HepG2 (cell line): Measurements from ENCODE around the gene SEC14L1. TPM values are rescaled to one million over a fixed set of nuclear protein-coding genes. Genes with fewer than 3 reads are reported as not detected.

Experiments used
- ATAC-seq: fragments of 200-7000 bp; cut with Tn5 transposase; 3 replicates; pipeline ENCODE4 v1.9.1; 2020; ENCODE audit warnings: mild to moderate bottlenecking, moderate library complexity
- BruUV-seq: library from RNA; stranded (reverse); fragments of 400-500 nt; replicated peaks from 2 replicates; lab custom pipeline; 2021; lab: Mats Ljungman, UMichigan
- CTCF ChIA-PET: fragments of 300-600 bp; formaldehyde crosslinking; extraction: SDS; loops from one replicate; lab custom pipeline; 2021; ENCODE audit warnings: low total read pairs, inconsistent platforms, low intra/inter-chr PET ratio; lab: Yijun Ruan, JAX
- POLR2A ChIA-PET: fragments of 350-600 bp; sonication (Branson Sonifier 250); formaldehyde crosslinking; loops from one replicate; lab custom pipeline; 2020; ENCODE audit warnings: antibody characterized with exemption, inconsistent platforms; lab: Yijun Ruan, JAX
- DNase-seq: peaks from one replicate; pipeline ENCODE4 v3.0.0-alpha.2; 2015; ENCODE audit warnings: low spot score
- FAIRE-seq: peaks from 3 replicates; lab custom pipeline; 2011; peaks lifted over from hg19 to GRCh38; lab: Jason Lieb, UNC
- H2AFZ ChIP-seq: one replicate; pipeline ENCODE4 v1.6.1; 2011; ENCODE audit warnings: low read length, inconsistent platforms
- H3K27ac ChIP-seq: fragments of 300-600 bp; 3 replicates; pipeline ENCODE4 v1.8.0; 2011; ENCODE audit warnings: mixed run types, mild to moderate bottlenecking, mixed read lengths, low read length, inconsistent platforms; ENCODE audit not compliant: insufficient read depth; ENCODE audit errors: extremely low read length
- H3K27me3 ChIP-seq, 2 experiments: fragments of 200-600 bp in 1 of 2; 2 replicates in 1 of 2; 3 replicates in 1 of 2; pipeline versions ENCODE4 v1.6.0 to v1.8.0; 2011; ENCODE audit warnings: low read length in 2 of 2, mild to moderate bottlenecking in 2 of 2, moderate library complexity in 2 of 2, inconsistent platforms in 1 of 2; ENCODE audit not compliant: insufficient read depth in 2 of 2, control insufficient read depth in 1 of 2
- H3K36me3 ChIP-seq, 2 experiments: fragments of 200-600 bp in 1 of 2; replicated peaks in 1 of 2; 2 replicates in 1 of 2; 3 replicates in 1 of 2; pipeline versions ENCODE4 v1.5.1 to v1.8.0; 2011; ENCODE audit warnings: low read length in 2 of 2, inconsistent platforms in 1 of 2; ENCODE audit not compliant: insufficient read depth in 2 of 2, control insufficient read depth in 1 of 2
- H3K4me1 ChIP-seq: 2 replicates; pipeline ENCODE4 v1.5.1; 2012; ENCODE audit warnings: low read length, inconsistent platforms; ENCODE audit not compliant: insufficient read depth
- H3K4me2 ChIP-seq: 2 replicates; pipeline ENCODE4 v1.6.0; 2011; ENCODE audit warnings: low read depth, low read length, inconsistent platforms
- H3K4me3 ChIP-seq, 3 experiments: fragments of 200-600 bp in 1 of 3; sonication (generic), shearing (Covaris generic) in 1 of 3; replicated peaks in 1 of 3; 2 replicates each; pipeline ENCODE4 v1.5.1; 2011 to 2016; ENCODE audit warnings: low read length in 3 of 3, inconsistent platforms in 2 of 3, low read depth in 2 of 3, mild to moderate bottlenecking in 2 of 3, control low read depth in 1 of 3, mixed read lengths in 1 of 3; ENCODE audit not compliant: insufficient read depth in 1 of 3
- H3K79me2 ChIP-seq: one replicate; pipeline ENCODE4 v1.6.1; 2011; ENCODE audit warnings: low read length, inconsistent platforms; ENCODE audit not compliant: insufficient read depth
- H3K9ac ChIP-seq: 2 replicates; pipeline ENCODE4 v1.6.0; 2011; ENCODE audit warnings: mild to moderate bottlenecking, low read depth, low read length, inconsistent platforms; ENCODE audit not compliant: insufficient read depth
- H3K9me3 ChIP-seq: 2 replicates; pipeline ENCODE4 v1.5.1; 2012; ENCODE audit warnings: mild to moderate bottlenecking, low read length
- H4K20me1 ChIP-seq: 2 replicates; pipeline ENCODE4 v1.6.0; 2011; ENCODE audit warnings: inconsistent platforms, mild to moderate bottlenecking, low read length, moderate library complexity; ENCODE audit not compliant: insufficient read depth
- AGO1 ChIP-seq: fragments of 200-400 bp; formaldehyde crosslinking; IDR thresholded peaks from 2 replicates; pipeline ENCODE4 v1.6.1; 2017; ENCODE audit warnings: mild to moderate bottlenecking, low read depth, low read length, moderate library complexity; ENCODE audit not compliant: poor library complexity, severe bottlenecking
- ELF3 ChIP-seq: IDR thresholded peaks from 2 replicates; pipeline ENCODE4 v1.6.1; 2016; ENCODE audit warnings: missing genetic modification reagents, missing compliant biosample characterization
- ISX ChIP-seq: sonication (generic); formaldehyde crosslinking; conservative IDR thresholded peaks from 2 replicates; pipeline ENCODE4 v1.5.0; 2020; ENCODE audit warnings: missing genetic modification reagents
- KLF15 ChIP-seq: sonication (generic); formaldehyde crosslinking; IDR thresholded peaks from 2 replicates; pipeline ENCODE4 v1.8.1; 2023; ENCODE audit warnings: borderline replicate concordance, mild to moderate bottlenecking, inconsistent platforms, missing genetic modification reagents, mixed read lengths
- NFYB ChIP-seq: sonication (generic); formaldehyde crosslinking; IDR thresholded peaks from 2 replicates; pipeline ENCODE4 v1.4.0; 2020; ENCODE audit warnings: missing genetic modification reagents
- PITX1 ChIP-seq: sonication (generic); formaldehyde crosslinking; IDR thresholded peaks from 2 replicates; pipeline ENCODE4 v1.5.1; 2020; ENCODE audit warnings: mild to moderate bottlenecking, missing genetic modification reagents
- SALL2 ChIP-seq: sonication (generic); formaldehyde crosslinking; IDR thresholded peaks from 2 replicates; pipeline ENCODE4 v1.8.1; 2023; ENCODE audit warnings: mild to moderate bottlenecking, missing genetic modification reagents, inconsistent platforms
- ZMYM3 ChIP-seq: sonication (generic); formaldehyde crosslinking; IDR thresholded peaks from 2 replicates; pipeline ENCODE4 v1.5.1; 2020; ENCODE audit warnings: mild to moderate bottlenecking, missing genetic modification reagents
- ZNF33A ChIP-seq: sonication (generic); formaldehyde crosslinking; IDR thresholded peaks from 2 replicates; pipeline ENCODE4 v1.5.1; 2020; ENCODE audit warnings: missing genetic modification reagents, mild to moderate bottlenecking, moderate library complexity, borderline replicate concordance
- ZNF556 ChIP-seq: sonication (generic); formaldehyde crosslinking; IDR thresholded peaks from 2 replicates; pipeline ENCODE4 v1.4.0; 2020; ENCODE audit warnings: mild to moderate bottlenecking, missing genetic modification reagents, borderline replicate concordance
- ZNF614 ChIP-seq: IDR thresholded peaks from 2 replicates; pipeline ENCODE4 v1.6.1; 2018; ENCODE audit warnings: missing biosample characterization, missing genetic modification reagents, inconsistent platforms, borderline replicate concordance
- ZNF652 ChIP-seq: IDR thresholded peaks from 2 replicates; pipeline ENCODE4 v1.6.1; 2016; ENCODE audit warnings: low read depth, borderline replicate concordance
- ZNF792 ChIP-seq: IDR thresholded peaks from 2 replicates; pipeline ENCODE4 v1.6.1; 2016
- ZZZ3 ChIP-seq: sonication (generic); formaldehyde crosslinking; IDR thresholded peaks from 2 replicates; pipeline ENCODE4 v1.4.0; 2020; ENCODE audit warnings: missing genetic modification reagents, mild to moderate bottlenecking, borderline replicate concordance
- WGBS: methylation state at CpG from one replicate; pipeline ENCODE4 v1.1.6; 2017; ENCODE audit warnings: low lambda C conversion rate; 5-methylcytosine and 5-hydroxymethylcytosine counted together
- in situ Hi-C: cut with HindIII; loops from 2 replicates; pipeline ENCODE4 v1.10.0; 2017; ENCODE audit warnings: low pct_unique_long_range_greater_than_20kb; ENCODE audit not compliant: extremely low pct_ligation_motif_present
- intact Hi-C: fragments of 100-400 bp; cut with micrococcal nuclease; formaldehyde crosslinking; loops from one replicate; pipeline ENCODE4 v1.10.0; 2022; ENCODE audit not compliant: unreplicated experiment
- polyA plus RNA-seq, 8 experiments: library from polyadenylated mRNA; depleted of rRNA in 3 of 8; stranded (reverse) in 7 of 8; unstranded in 1 of 8; fragments of >200 nt; fragmentation: Illumina TruSeq in 4 of 8; extraction: Trizol in 4 of 8; gene quantifications; 2 replicates each; pipeline versions ENCODE4 v1.2.1 to v1.2.3, GENCODE V29; 2011 to 2016; ENCODE audit warnings: low read depth in 4 of 8, missing spikeins in 1 of 8, mixed read lengths in 1 of 8; ENCODE audit not compliant: insufficient read depth in 1 of 8
- total RNA-seq, 5 experiments: library from RNA; depleted of rRNA; stranded (reverse); fragments of >200 nt; fragmentation: Illumina TruSeq; extraction: Trizol; gene quantifications; 2 replicates each; pipeline ENCODE4 v1.2.3, GENCODE V29; 2016; ENCODE audit warnings: low read depth in 1 of 5
- TF ChIP-seq, protein P1 (sequence below): sonication (generic); formaldehyde crosslinking; IDR thresholded peaks from 2 replicates; pipeline ENCODE4 v1.8.1; 2023; ENCODE audit warnings: mild to moderate bottlenecking, missing genetic modification reagents
- TF ChIP-seq, protein P2 (sequence below): sonication (generic); formaldehyde crosslinking; IDR thresholded peaks from 2 replicates; pipeline ENCODE4 v1.4.0; 2020; ENCODE audit warnings: mild to moderate bottlenecking, missing genetic modification reagents
- TF ChIP-seq, protein P3 (sequence below): sonication (generic); formaldehyde crosslinking; IDR thresholded peaks from 2 replicates; pipeline ENCODE4 v1.5.0; 2020; ENCODE audit warnings: mild to moderate bottlenecking, missing genetic modification reagents

Gene SEC14L1
- total and polyA plus RNA-seq, 2 of the 13 experiments (the other 11 are each of a cell fraction or from before 2014, with no cell fraction given) = 26.3 to 43.9 TPM

DNA sequence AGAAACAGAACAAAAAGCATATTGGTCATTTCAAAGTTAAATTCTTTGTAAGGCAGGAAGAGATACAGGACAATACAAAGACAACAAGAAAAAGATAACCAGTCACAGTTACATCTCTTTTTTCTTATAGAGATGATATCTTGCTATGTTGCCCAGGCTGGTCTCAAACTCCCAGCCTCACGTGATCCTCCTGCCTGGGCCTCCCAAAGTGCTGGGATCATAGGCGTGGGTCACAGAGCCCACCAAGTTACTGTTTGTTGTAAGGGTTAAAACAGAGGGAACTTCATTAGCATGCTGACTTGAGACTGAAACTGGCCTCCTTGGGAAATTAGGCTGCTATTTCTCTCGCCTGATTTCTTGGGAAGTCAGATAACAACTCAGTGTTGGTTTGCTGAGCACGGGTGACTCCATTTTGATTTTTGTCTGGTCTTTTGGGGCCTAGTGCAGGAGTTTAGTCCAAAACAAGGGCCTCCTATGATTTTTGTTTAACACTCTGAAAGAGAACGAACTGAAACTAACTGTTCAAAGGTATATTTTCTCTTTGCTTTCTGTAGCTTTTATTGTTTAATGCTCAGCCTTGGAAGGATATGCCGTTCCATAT, 31.5 kb upstream of the SEC14L1 start:
- Histone ChIP-seq H3K9me3 (no peaks in the 10 kb centered on the region), H3K27me3 (no peaks in the 10 kb centered on the region), H4K20me1 (no peaks in the 10 kb centered on the region), H3K9ac (no peak overlapping the region), H3K4me1 (peaks cover 83% of the 10 kb centered on the region), H3K36me3 (no peaks in the 10 kb centered on the region), H2AFZ (no peak overlapping the region), H3K4me2 (no peak overlapping the region), H3K4me3 (no peak overlapping the region), H3K79me2 (no peaks in the 10 kb centered on the region), H3K27ac (peak overlapping the region; percentile 43)
- TF ChIP-seq ZNF614 (CRISPR knock-in tag) = no peak
- TF ChIP-seq PITX1 (CRISPR knock-in tag) = no peak
- TF ChIP-seq, protein P1, sequence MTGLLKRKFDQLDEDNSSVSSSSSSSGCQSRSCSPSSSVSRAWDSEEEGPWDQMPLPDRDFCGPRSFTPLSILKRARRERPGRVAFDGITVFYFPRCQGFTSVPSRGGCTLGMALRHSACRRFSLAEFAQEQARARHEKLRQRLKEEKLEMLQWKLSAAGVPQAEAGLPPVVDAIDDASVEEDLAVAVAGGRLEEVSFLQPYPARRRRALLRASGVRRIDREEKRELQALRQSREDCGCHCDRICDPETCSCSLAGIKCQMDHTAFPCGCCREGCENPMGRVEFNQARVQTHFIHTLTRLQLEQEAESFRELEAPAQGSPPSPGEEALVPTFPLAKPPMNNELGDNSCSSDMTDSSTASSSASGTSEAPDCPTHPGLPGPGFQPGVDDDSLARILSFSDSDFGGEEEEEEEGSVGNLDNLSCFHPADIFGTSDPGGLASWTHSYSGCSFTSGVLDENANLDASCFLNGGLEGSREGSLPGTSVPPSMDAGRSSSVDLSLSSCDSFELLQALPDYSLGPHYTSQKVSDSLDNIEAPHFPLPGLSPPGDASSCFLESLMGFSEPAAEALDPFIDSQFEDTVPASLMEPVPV (CRISPR knock-in tag) = no peak
- TF ChIP-seq ELF3 (CRISPR knock-in tag) = no peak
- 0 out of 2 replicates have a peak, but pooled peaks have one; percentile 20 for TF ChIP-seq ZMYM3 (CRISPR knock-in tag)
- no peak for TF ChIP-seq ZNF33A (CRISPR knock-in tag)
- TF ChIP-seq KLF15 (CRISPR knock-in tag) = no peak
- TF ChIP-seq, protein P2, sequence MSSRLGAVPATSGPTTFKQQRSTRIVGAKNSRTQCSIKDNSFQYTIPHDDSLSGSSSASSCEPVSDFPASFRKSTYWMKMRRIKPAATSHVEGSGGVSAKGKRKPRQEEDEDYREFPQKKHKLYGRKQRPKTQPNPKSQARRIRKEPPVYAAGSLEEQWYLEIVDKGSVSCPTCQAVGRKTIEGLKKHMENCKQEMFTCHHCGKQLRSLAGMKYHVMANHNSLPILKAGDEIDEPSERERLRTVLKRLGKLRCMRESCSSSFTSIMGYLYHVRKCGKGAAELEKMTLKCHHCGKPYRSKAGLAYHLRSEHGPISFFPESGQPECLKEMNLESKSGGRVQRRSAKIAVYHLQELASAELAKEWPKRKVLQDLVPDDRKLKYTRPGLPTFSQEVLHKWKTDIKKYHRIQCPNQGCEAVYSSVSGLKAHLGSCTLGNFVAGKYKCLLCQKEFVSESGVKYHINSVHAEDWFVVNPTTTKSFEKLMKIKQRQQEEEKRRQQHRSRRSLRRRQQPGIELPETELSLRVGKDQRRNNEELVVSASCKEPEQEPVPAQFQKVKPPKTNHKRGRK (CRISPR knock-in tag) = no peak
- no peak for TF ChIP-seq ZNF556 (CRISPR knock-in tag)
- TF ChIP-seq, protein P3, sequence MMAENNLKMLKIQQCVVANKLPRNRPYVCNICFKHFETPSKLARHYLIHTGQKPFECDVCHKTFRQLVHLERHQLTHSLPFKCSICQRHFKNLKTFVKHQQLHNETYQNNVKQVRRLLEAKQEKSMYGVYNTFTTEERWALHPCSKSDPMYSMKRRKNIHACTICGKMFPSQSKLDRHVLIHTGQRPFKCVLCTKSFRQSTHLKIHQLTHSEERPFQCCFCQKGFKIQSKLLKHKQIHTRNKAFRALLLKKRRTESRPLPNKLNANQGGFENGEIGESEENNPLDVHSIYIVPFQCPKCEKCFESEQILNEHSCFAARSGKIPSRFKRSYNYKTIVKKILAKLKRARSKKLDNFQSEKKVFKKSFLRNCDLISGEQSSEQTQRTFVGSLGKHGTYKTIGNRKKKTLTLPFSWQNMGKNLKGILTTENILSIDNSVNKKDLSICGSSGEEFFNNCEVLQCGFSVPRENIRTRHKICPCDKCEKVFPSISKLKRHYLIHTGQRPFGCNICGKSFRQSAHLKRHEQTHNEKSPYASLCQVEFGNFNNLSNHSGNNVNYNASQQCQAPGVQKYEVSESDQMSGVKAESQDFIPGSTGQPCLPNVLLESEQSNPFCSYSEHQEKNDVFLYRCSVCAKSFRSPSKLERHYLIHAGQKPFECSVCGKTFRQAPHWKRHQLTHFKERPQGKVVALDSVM (CRISPR knock-in tag) = 0 out of 2 replicates have a peak, but pooled peaks have one; percentile 58
- no peak for TF ChIP-seq ZNF792
- no peak for TF ChIP-seq NFYB
- no peak for TF ChIP-seq ISX (CRISPR knock-in tag)
- TF ChIP-seq SALL2 = no peak
- no peak for TF ChIP-seq AGO1
- TF ChIP-seq ZZZ3 (CRISPR knock-in tag) = no peak
- TF ChIP-seq ZNF652 (CRISPR knock-in tag) = peak; percentile 30; the same call in 1 of the 2 replicates
- FAIRE-seq = no peak
- WGBS = 95% methylated on average over 6 of the region's 6 CpGs
- ATAC-seq = no peak
- intact Hi-C loops (no loop called here), in situ Hi-C loops (no loop called here)
- BruUV-seq = no TSS peak
- POLR2A ChIA-PET = interaction anchor here (1.0 to 1.4 kb wide), 4 partner anchors 10 to 99 kb away, joined by 3 to 4 read pairs (median 4); partner anchors contain the start of gene SEC14L1
- DNase-seq = no peak
- CTCF ChIA-PET = no interaction called here
